Stomach (tissue), 9 donors: ENCODE data around the gene VEGFB. TPM values are rescaled to one million over a fixed set of nuclear protein-coding genes. Genes with fewer than 3 reads are reported as not detected.

ENCODE experiments used
- DNase-seq, 2 donors: peaks; one replicate each; pipeline versions ENCODE4 v3.0.0 to v3.0.0-alpha.2; 2013 to 2019
- H3K27ac ChIP-seq, 5 donors: fragments of 200-600 bp in 4 of 5; sonication (generic) in 4 of 5; one replicate each; pipeline ENCODE4 v1.5.1; 2013 to 2019; ENCODE audit warnings: mild to moderate bottlenecking in 1 of 5, moderate library complexity in 1 of 5
- H3K27me3 ChIP-seq, 3 donors: fragments of 200-600 bp; sonication (generic); one replicate each; pipeline ENCODE4 v1.5.1; 2017 to 2019; ENCODE audit warnings: mixed run types in 1 of 3
- H3K36me3 ChIP-seq, 4 donors: fragments of 200-600 bp; sonication (generic); 1 replicate in 3 of 4; 2 replicates in 1 of 4; pipeline ENCODE4 v1.5.1; 2016 to 2019
- H3K4me1 ChIP-seq, 4 donors: fragments of 200-600 bp; sonication (generic); one replicate each; pipeline ENCODE4 v1.5.1; 2016 to 2019
- H3K4me3 ChIP-seq, 4 donors: fragments of 200-600 bp; sonication (generic) in 3 of 4; one replicate each; pipeline ENCODE4 v1.5.1; 2016 to 2019; ENCODE audit warnings: mild to moderate bottlenecking in 1 of 4
- H3K9me3 ChIP-seq, 4 donors: fragments of 200-600 bp; sonication (generic); one replicate each; pipeline ENCODE4 v1.5.1; 2016 to 2019
- CTCF ChIP-seq, 7 experiments: fragments of 450-650 bp in 4 of 7; fragments of 200-600 bp in 3 of 7; sonication (generic) in 3 of 7; IDR thresholded peaks; one replicate each; pipeline ENCODE4 v1.5.1; 2016 to 2019; ENCODE audit warnings: antibody characterized with exemption in 7 of 7, control low read depth in 2 of 7, mild to moderate bottlenecking in 1 of 7
- EP300 ChIP-seq: sonication (generic); formaldehyde crosslinking; IDR thresholded peaks from one replicate; pipeline ENCODE4 v1.6.1; 2017; ENCODE audit warnings: antibody characterized with exemption
- POLR2A ChIP-seq, 4 donors: fragments of 450-650 bp; IDR thresholded peaks; one replicate each; pipeline ENCODE4 v1.6.1; 2016; ENCODE audit warnings: antibody characterized with exemption in 4 of 4, control low read depth in 2 of 4, mild to moderate bottlenecking in 1 of 4, moderate library complexity in 1 of 4
- POLR2AphosphoS5 ChIP-seq, 3 donors: sonication (generic); formaldehyde crosslinking; IDR thresholded peaks; one replicate each; pipeline ENCODE4 v1.6.1; 2016; ENCODE audit warnings: antibody characterized with exemption in 3 of 3
- WGBS, 5 donors: extraction: QIAGEN DNeasy Blood & Tissue Kit in 3 of 5; methylation state at CpG; one replicate each; pipeline versions ENCODE4 v1.1.5 to v1.1.7; 2013 to 2018; 5-methylcytosine and 5-hydroxymethylcytosine counted together
- intact Hi-C: fragments of 100-400 bp; cut with DNase I; formaldehyde crosslinking; loops from one replicate; pipeline ENCODE4 v1.15.1; 2023; ENCODE audit warnings: low total_unique reads
- polyA plus RNA-seq, 3 donors: library from polyadenylated mRNA; stranded (reverse); fragments of 200-250 nt; gene quantifications; one replicate each; pipeline ENCODE4 v1.2.3, GENCODE V29; 2013
- total RNA-seq, 5 donors: library from RNA; depleted of rRNA; stranded (reverse); fragments of >200 nt; gene quantifications; one replicate each; pipeline versions ENCODE4 v1.1.0 to v1.2.3, GENCODE V29; 2014 to 2016
- donor health status: healthy with polysubstance abuse.
- donor health status: Bipolar disorder and iron deficiency.
- donor health status: healthy.

VEGFB gene
- total and polyA plus RNA-seq, 8 donors, result 2.9 to 167 (median 65.1) TPM

DNA sequence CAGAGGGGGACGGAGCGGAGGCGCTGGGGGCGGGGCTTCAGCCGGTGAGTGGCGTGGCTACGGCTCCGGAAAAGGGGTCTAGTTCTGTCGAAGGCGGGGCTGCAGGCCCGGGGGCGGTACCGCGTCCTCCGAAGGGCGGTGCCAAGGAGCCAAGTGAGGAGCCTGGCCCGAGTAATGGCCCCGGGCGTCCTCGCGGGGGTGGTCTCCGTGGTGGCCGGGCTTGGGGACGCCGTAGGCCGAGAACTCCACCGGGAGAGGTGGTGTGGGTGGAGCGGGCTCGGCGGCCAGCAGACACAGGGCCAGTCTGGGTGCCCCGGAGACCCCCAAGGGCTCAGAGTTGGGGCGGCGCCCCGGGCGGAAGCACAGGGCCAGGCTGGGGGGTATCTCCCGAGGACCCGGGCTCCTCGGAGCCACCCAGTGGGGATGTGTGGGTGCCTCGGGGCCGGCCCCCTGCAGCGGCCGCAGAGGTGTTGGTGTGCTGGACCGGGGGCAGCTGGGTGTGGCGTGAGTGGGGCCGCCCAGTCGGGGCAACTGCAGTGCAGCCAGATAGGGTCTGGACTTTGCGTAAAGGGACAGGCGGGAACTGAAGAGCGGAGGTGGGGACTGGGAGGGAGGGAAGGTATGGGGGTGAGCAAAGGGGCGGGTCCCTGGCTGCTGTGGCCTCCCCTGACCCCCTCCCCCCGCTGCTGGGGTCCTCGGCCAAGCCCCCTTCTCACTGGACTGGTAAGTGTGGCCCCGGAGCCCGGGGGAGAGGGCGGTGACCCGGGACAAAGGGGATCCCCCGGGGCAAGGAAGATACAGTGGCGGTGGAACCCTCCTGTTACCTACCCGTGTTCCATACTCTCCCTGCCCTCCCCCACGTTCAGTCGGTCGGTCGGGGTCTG, 7.3 kb downstream of the VEGFB start:
- Histone ChIP-seq H3K27me3 (no peaks in the 10 kb centered on the region), H3K27ac (peak overlapping the region; percentile 94 to 100 (median 99)), H3K9me3 (no peaks in the 10 kb centered on the region), H3K36me3 (peaks cover 30 to 45% (median 36%) of the 10 kb centered on the region in 4 donors), H3K4me3 (peak overlapping the region; percentile 83 to 96 (median 90)), H3K4me1 (peaks cover 55 to 84% (median 79%) of the 10 kb centered on the region in 4 donors)
- WGBS, 5 donors, result 0 to 1% (median 0%) methylated on average over 36 to 63 of the region's 63 CpGs
- intact Hi-C loops, result no loop called here
- TF ChIP-seq POLR2A (IDR thresholded peaks at IDR 0.05), result no peak
- peak in 2 of 3 donors; percentile 58 to 80 for TF ChIP-seq POLR2AphosphoS5 (IDR thresholded peaks at IDR 0.05)
- DNase-seq, result peak in 1 of 2 donors; percentile 83

- peaks cover 47 to 82% (median 76%) of the 10 kb centered on the region in 4 donors for H3K4me1 ChIP-seq
- peaks cover 20 to 29% (median 23%) of the 10 kb centered on the region in 4 donors for H3K36me3 ChIP-seq
- H3K27me3 ChIP-seq, result no peaks in the 10 kb centered on the region
- DNase-seq, result no peak
- H3K4me3 ChIP-seq, result peak overlapping the region in 1 of 4 donors; percentile 83
- peak overlapping the region in 4 of 5 donors; percentile 94 to 100 (median 100) for H3K27ac ChIP-seq
- TF ChIP-seq CTCF (IDR thresholded peaks at IDR 0.05) (no peak), POLR2AphosphoS5 (IDR thresholded peaks at IDR 0.05) (no peak), EP300 (no peak), POLR2A (IDR thresholded peaks at IDR 0.05) (no peak)
- intact Hi-C loops, result no loop called here
- H3K9me3 ChIP-seq, result no peaks in the 10 kb centered on the region
- 75 to 82% (median 81%) methylated on average over 5 to 8 of the region's 8 CpGs for WGBS, 5 donors
Observed at GRCh38 chr11:64243236-64243854, 9.0 kb downstream of the VEGFB start.

DNA sequence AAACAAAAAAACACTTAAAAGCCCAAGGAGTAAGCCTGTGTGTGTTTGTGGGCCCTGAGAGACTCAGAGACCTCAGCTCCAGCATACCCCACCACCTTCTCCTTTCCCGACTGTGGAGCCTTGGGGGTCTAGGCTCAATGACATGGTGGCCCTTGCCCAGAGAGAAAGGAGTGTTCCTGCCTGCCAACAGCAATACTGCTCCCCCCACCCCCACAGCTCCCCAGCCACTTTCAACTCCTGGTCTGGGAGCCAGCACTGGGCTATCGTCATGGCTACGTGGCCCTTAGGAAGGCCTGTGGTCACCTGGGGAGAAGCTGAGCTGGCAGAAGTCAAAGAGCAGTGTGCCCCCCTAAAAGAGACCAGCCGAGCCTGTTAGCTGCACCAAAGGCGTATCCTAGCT, 9.7 kb downstream of the VEGFB start:
- no peak for TF ChIP-seq CTCF (IDR thresholded peaks at IDR 0.05)
- Histone ChIP-seq H3K36me3 (peaks cover 14 to 21% (median 16%) of the 10 kb centered on the region in 4 donors), H3K4me3 (no peak overlapping the region), H3K27ac (peak overlapping the region in 1 of 5 donors; percentile 22), H3K9me3 (no peaks in the 10 kb centered on the region), H3K27me3 (no peaks in the 10 kb centered on the region), H3K4me1 (peaks cover 40 to 75% (median 69%) of the 10 kb centered on the region in 4 donors)
- intact Hi-C loops, result no loop called here
- WGBS, 5 donors, result 41 to 65% (median 48%) methylated on average over 5 of the region's 5 CpGs
- no peak for DNase-seq

DNA sequence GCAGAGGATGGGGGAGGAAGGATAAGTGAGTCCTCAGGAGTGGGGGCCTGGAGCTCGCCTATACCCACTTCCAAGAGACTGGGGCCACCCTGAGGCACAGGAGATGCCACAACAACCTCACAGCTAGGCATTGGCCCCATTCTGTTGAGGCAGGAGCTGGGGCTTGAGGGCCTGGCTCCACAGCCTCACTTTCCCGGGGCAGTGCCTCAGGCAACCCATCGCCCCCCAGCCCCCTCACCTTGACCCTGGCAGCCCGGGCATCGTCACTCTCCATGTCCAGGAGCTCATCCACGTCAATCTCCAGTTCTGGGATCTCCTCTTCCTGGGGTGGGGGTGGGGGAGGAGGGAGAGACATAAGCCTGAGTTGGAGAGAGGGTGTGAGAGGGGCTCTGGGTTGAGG, 10.6 kb downstream of the VEGFB start:
- DNase-seq, result no peak
- Histone ChIP-seq H3K36me3 (peaks cover 14 to 18% (median 15%) of the 10 kb centered on the region in 4 donors), H3K4me1 (peaks cover 33 to 66% (median 60%) of the 10 kb centered on the region in 4 donors), H3K9me3 (no peaks in the 10 kb centered on the region), H3K4me3 (peak overlapping the region; percentile 69 to 85 (median 74)), H3K27ac (peak overlapping the region; percentile 76 to 93 (median 86)), H3K27me3 (no peaks in the 10 kb centered on the region)
- intact Hi-C loops, result no loop called here
- WGBS, 5 donors, result 15 to 30% (median 24%) methylated on average over 2 to 6 of the region's 6 CpGs
- TF ChIP-seq CTCF (IDR thresholded peaks at IDR 0.05), result no peak
- TF ChIP-seq POLR2AphosphoS5 (IDR thresholded peaks at IDR 0.05), result no peak
